ENCODE results near the gene KDM2B.

- TF ChIP-seq CTCF (IDR thresholded peaks at IDR 0.05) (no peak), ZFX (IDR thresholded peaks at IDR 0.05; ENCODE audit: borderline replicate concordance) (no peak)
Observed at GRCh38 chr12:121579981-121580868, 598 bp downstream of the KDM2B start.

Measured in 22Rv1 (cell line).